Panc1 (cell line): ENCODE results near the gene MAPRE2.

Experiments used
- CTCF ChIP-seq: fragments of 450-650 bp; IDR thresholded peaks from 2 replicates; pipeline ENCODE4 v1.5.1; 2017; ENCODE audit warnings: mild to moderate bottlenecking
- POLR2AphosphoS5 ChIP-seq: IDR thresholded peaks from 2 replicates; pipeline ENCODE4 v1.6.1; 2012; ENCODE audit warnings: mild to moderate bottlenecking, low read depth, low read length, moderate library complexity
- TCF7L2 ChIP-seq: IDR thresholded peaks from 2 replicates; pipeline ENCODE4 v1.6.1; 2011; ENCODE audit warnings: mild to moderate bottlenecking, low read depth, low read length, inconsistent platforms

GRCh38 chr18:35142275-35142615 is 101.0 kb downstream of the MAPRE2 start:
- no peak for TF ChIP-seq CTCF
- no peak for TF ChIP-seq POLR2AphosphoS5
- no peak for TF ChIP-seq TCF7L2
